ENCODE data around the gene ICAM4.
A peak's percentile ranks its signal among the peaks of the same experiment; 100 is the strongest.
"Not testable (repeated sequence)": the region's sequence is repeated elsewhere in the genome, so short reads cannot be mapped to it uniquely, and the experiment has no call there.

The ICAM4 gene

GRCh38 chr19:10282043-10282442 lies 4.7 kb upstream of the ICAM4 start:
- not testable (repeated sequence) for H3K36me3 ChIP-seq (ENCODE audit: control insufficient read depth, insufficient read depth, low read length); H3K4me1 ChIP-seq (ENCODE audit: control insufficient read depth, insufficient read depth, low read length); H3K27ac ChIP-seq (ENCODE audit: insufficient read depth, low read depth, low read length, poor library complexity, severe bottlenecking); H3K9me3 ChIP-seq (ENCODE audit: control insufficient read depth, low read length); H3K4me3 ChIP-seq (ENCODE audit: insufficient read depth, low read depth, low read length)
- 89 to 92% methylated on average over 5 of the region's 5 CpGs for WGBS, 2 experiments
- peaks cover 13% of the 10 kb centered on the region for H3K27me3 ChIP-seq (ENCODE audit: control insufficient read depth, insufficient read depth, low read length, poor library complexity, severe bottlenecking)

DNA sequence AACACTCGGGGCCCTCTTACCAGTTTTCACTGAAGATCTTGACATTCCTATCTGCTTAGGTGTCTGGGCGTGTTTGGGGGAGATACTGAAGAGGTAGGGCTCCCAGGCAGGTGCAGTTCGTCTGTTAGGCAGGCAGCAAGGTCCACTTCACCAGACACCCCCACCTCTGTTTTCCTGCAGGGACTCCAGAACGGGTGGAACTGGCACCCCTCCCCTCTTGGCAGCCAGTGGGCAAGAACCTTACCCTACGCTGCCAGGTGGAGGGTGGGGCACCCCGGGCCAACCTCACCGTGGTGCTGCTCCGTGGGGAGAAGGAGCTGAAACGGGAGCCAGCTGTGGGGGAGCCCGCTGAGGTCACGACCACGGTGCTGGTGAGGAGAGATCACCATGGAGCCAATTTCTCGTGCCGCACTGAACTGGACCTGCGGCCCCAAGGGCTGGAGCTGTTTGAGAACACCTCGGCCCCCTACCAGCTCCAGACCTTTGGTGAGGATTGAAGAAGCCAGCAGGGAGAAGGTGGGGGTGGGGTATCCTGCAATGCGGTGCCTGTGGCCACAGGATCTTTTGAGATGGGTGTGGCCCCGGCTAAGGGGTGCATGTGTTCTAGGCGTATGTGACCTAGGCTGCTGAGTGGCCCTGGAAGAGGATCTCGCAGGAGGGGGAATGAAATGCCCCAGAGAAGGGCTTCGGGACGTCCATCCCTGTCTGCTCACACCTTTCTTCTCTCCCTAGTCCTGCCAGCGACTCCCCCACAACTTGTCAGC lies 3.3 kb upstream of the ICAM4 start:
- Histone ChIP-seq H3K36me3 (ENCODE audit: control insufficient read depth, insufficient read depth, low read length) (no peaks in the 10 kb centered on the region), H3K4me1 (ENCODE audit: control insufficient read depth, insufficient read depth, low read length) (peaks cover 4% of the 10 kb centered on the region), H3K9me3 (ENCODE audit: control insufficient read depth, low read length) (no peaks in the 10 kb centered on the region), H3K4me3 (ENCODE audit: insufficient read depth, low read depth, low read length) (no peak overlapping the region), H3K27ac (ENCODE audit: insufficient read depth, low read depth, low read length, poor library complexity, severe bottlenecking) (no peak overlapping the region), H3K27me3 (ENCODE audit: control insufficient read depth, insufficient read depth, low read length, poor library complexity, severe bottlenecking) (peaks cover 28% of the 10 kb centered on the region)
- WGBS, 2 experiments, result 84 to 87% methylated on average over 23 of the region's 23 CpGs

DNA sequence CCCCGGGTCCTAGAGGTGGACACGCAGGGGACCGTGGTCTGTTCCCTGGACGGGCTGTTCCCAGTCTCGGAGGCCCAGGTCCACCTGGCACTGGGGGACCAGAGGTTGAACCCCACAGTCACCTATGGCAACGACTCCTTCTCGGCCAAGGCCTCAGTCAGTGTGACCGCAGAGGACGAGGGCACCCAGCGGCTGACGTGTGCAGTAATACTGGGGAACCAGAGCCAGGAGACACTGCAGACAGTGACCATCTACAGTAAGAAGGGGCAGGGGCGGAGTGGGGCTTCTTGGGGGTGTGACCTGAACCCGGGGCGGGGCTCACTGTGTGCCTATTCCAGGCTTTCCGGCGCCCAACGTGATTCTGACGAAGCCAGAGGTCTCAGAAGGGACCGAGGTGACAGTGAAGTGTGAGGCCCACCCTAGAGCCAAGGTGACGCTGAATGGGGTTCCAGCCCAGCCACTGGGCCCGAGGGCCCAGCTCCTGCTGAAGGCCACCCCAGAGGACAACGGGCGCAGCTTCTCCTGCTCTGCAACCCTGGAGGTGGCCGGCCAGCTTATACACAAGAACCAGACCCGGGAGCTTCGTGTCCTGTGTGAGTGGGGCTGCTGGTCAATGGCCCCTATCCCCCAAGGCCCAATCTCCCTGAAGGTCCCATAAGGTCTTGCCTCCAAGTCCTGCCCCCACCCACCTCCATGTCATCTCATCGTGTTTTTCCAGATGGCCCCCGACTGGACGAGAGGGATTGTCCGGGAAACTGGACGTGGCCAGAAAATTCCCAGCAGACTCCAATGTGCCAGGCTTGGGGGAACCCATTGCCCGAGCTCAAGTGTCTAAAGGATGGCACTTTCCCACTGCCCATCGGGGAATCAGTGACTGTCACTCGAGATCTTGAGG lies 2.4 kb upstream of the ICAM4 start:
- Histone ChIP-seq H3K4me1 (ENCODE audit: control insufficient read depth, insufficient read depth, low read length) (peaks cover 4% of the 10 kb centered on the region), H3K27ac (ENCODE audit: insufficient read depth, low read depth, low read length, poor library complexity, severe bottlenecking) (no peak overlapping the region), H3K9me3 (ENCODE audit: control insufficient read depth, low read length) (no peaks in the 10 kb centered on the region), H3K36me3 (ENCODE audit: control insufficient read depth, insufficient read depth, low read length) (no peaks in the 10 kb centered on the region), H3K27me3 (ENCODE audit: control insufficient read depth, insufficient read depth, low read length, poor library complexity, severe bottlenecking) (peaks cover 36% of the 10 kb centered on the region), H3K4me3 (ENCODE audit: insufficient read depth, low read depth, low read length) (no peak overlapping the region)
- WGBS, 2 experiments, result 94% methylated on average over 34 of the region's 34 CpGs

DNA sequence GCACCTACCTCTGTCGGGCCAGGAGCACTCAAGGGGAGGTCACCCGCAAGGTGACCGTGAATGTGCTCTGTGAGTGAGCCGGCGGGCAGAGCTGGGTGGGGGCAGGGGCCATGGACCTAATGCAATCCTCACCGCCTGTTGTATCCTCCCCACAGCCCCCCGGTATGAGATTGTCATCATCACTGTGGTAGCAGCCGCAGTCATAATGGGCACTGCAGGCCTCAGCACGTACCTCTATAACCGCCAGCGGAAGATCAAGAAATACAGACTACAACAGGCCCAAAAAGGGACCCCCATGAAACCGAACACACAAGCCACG lies 1.8 kb upstream of the ICAM4 start:
- Histone ChIP-seq H3K27me3 (ENCODE audit: control insufficient read depth, insufficient read depth, low read length, poor library complexity, severe bottlenecking) (peaks cover 42% of the 10 kb centered on the region), H3K4me1 (ENCODE audit: control insufficient read depth, insufficient read depth, low read length) (peaks cover 5% of the 10 kb centered on the region), H3K9me3 (ENCODE audit: control insufficient read depth, low read length) (no peaks in the 10 kb centered on the region), H3K36me3 (ENCODE audit: control insufficient read depth, insufficient read depth, low read length) (no peaks in the 10 kb centered on the region), H3K4me3 (ENCODE audit: insufficient read depth, low read depth, low read length) (no peak overlapping the region), H3K27ac (ENCODE audit: insufficient read depth, low read depth, low read length, poor library complexity, severe bottlenecking) (no peak overlapping the region)
- 94 to 95% methylated on average over 13 of the region's 13 CpGs for WGBS, 2 experiments

DNA sequence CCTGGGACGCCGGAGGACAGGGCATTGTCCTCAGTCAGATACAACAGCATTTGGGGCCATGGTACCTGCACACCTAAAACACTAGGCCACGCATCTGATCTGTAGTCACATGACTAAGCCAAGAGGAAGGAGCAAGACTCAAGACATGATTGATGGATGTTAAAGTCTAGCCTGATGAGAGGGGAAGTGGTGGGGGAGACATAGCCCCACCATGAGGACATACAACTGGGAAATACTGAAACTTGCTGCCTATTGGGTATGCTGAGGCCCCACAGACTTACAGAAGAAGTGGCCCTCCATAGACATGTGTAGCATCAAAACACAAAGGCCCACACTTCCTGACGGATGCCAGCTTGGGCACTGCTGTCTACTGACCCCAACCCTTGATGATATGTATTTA lies 1.4 kb upstream of the ICAM4 start:
- 90 to 91% methylated on average over 4 of the region's 4 CpGs for WGBS, 2 experiments
- Histone ChIP-seq H3K27ac (ENCODE audit: insufficient read depth, low read depth, low read length, poor library complexity, severe bottlenecking) (no peak overlapping the region), H3K27me3 (ENCODE audit: control insufficient read depth, insufficient read depth, low read length, poor library complexity, severe bottlenecking) (peaks cover 47% of the 10 kb centered on the region), H3K4me1 (ENCODE audit: control insufficient read depth, insufficient read depth, low read length) (peaks cover 9% of the 10 kb centered on the region), H3K9me3 (ENCODE audit: control insufficient read depth, low read length) (no peaks in the 10 kb centered on the region), H3K36me3 (ENCODE audit: control insufficient read depth, insufficient read depth, low read length) (no peaks in the 10 kb centered on the region), H3K4me3 (ENCODE audit: insufficient read depth, low read depth, low read length) (no peak overlapping the region)

DNA sequence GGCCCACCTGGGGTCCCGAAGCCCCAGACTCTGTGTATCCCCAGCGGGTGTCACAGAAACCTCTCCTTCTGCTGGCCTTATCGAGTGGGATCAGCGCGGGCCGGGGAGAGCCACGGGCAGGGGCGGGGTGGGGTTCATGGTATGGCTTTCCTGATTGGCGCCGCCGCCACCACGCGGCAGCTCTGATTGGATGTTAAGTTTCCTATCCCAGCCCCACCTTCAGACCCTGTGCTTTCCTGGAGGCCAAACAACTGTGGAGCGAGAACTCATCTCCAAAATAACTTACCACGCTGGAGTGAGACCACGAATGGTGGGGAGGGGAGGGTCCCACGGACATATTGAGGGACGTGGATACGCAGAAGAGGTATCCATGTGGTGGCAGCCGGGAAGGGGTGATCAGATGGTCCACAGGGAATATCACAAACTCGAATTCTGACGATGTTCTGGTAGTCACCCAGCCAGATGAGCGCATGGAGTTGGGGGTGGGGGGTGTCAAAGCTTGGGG lies 2.0 kb downstream of the ICAM4 start:
- Histone ChIP-seq H3K9me3 (ENCODE audit: control insufficient read depth, low read length) (no peaks in the 10 kb centered on the region), H3K27ac (ENCODE audit: insufficient read depth, low read depth, low read length, poor library complexity, severe bottlenecking) (no peak overlapping the region), H3K4me3 (ENCODE audit: insufficient read depth, low read depth, low read length) (no peak overlapping the region), H3K4me1 (ENCODE audit: control insufficient read depth, insufficient read depth, low read length) (peaks cover 23% of the 10 kb centered on the region), H3K36me3 (ENCODE audit: control insufficient read depth, insufficient read depth, low read length) (no peaks in the 10 kb centered on the region), H3K27me3 (ENCODE audit: control insufficient read depth, insufficient read depth, low read length, poor library complexity, severe bottlenecking) (peaks cover 80% of the 10 kb centered on the region)
- WGBS, 2 experiments, result 3 to 4% methylated on average over 23 of the region's 23 CpGs

- peak overlapping the region; percentile 16 for H3K4me3 ChIP-seq (ENCODE audit: insufficient read depth, low read depth, low read length)
- H3K27me3 ChIP-seq (ENCODE audit: control insufficient read depth, insufficient read depth, low read length, poor library complexity, severe bottlenecking), result peaks cover 86% of the 10 kb centered on the region
Observed at GRCh38 chr19:10289167-10289835, 2.5 kb downstream of the ICAM4 start.

DNA sequence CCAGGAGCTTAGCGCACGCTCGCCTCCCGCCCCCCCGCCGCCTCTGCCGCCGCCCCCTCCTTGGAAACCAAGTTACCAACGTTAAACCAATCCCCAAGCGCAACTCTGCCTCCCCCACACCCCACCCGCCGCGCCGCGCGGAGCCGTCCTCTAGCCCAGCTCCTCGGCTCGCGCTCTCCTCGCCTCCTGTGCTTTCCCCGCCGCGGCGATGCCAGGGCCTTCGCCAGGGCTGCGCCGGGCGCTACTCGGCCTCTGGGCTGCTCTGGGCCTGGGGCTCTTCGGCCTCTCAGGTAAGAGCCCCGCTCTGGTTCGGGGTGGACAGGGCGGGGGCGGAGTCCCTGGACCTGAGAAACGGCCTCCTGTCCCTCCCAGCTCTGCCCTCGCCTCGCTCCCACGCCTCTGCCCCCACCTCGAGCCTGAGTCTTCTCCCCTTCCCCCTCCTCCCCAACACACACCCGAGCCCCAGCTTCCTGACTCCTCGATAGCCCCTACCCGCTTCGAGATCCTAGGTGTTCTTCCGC lies 3.1 kb downstream of the ICAM4 start, which contains the start of gene ICAM5:
ICAM5 (plus strand) TSS at position 117 of the 521 bp plus-strand sequence; CDS start at position 209, 92 bp downstream.
- WGBS, 2 experiments, result 1% methylated on average over 44 to 45 of the region's 45 CpGs
- Histone ChIP-seq H3K36me3 (ENCODE audit: control insufficient read depth, insufficient read depth, low read length) (no peaks in the 10 kb centered on the region), H3K27ac (ENCODE audit: insufficient read depth, low read depth, low read length, poor library complexity, severe bottlenecking) (no peak within 1 kb of the TSS), H3K4me1 (ENCODE audit: control insufficient read depth, insufficient read depth, low read length) (peaks cover 23% of the 10 kb centered on the region), H3K27me3 (ENCODE audit: control insufficient read depth, insufficient read depth, low read length, poor library complexity, severe bottlenecking) (peaks cover 92% of the 10 kb centered on the region), H3K9me3 (ENCODE audit: control insufficient read depth, low read length) (no peaks in the 10 kb centered on the region), H3K4me3 (ENCODE audit: insufficient read depth, low read depth, low read length) (peak within 1 kb of the TSS; percentile 28)

More at GRCh38 chr19:10289167-10289835, 2.5 kb downstream of the ICAM4 start:
- Histone ChIP-seq H3K4me1 (ENCODE audit: control insufficient read depth, insufficient read depth, low read length) (peaks cover 23% of the 10 kb centered on the region), H3K36me3 (ENCODE audit: control insufficient read depth, insufficient read depth, low read length) (no peaks in the 10 kb centered on the region), H3K27ac (ENCODE audit: insufficient read depth, low read depth, low read length, poor library complexity, severe bottlenecking) (no peak overlapping the region), H3K9me3 (ENCODE audit: control insufficient read depth, low read length) (no peaks in the 10 kb centered on the region)
- WGBS, 2 experiments, result 2% methylated on average over 50 of the region's 50 CpGs

DNA sequence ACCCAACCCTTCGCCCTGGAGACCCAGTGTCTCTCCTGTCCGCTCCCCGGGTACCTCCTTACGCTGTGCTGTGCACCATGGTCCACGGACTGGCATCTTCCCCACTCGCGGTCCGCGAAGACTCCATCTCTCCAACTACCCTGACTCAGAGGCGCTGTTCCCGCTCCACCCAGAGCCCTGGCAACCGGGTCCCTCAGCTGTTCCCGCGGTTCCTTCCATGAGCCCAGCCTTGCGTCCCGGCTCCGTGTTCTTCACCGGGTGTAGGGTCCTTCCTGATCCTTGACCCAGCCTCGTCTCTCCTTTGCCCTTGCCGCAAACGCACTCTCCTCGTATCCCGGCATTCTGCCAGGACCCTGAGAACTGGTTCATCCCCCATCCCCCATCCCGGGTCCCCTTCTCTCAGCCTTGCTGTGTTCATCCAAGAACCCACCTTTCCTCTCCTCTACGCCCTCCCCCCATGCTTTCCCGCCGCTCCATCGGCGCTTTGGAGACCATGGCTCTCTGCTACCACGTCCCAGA lies 3.7 kb downstream of the ICAM4 start:
- H3K4me1 ChIP-seq (ENCODE audit: control insufficient read depth, insufficient read depth, low read length), result peaks cover 23% of the 10 kb centered on the region
- no peak overlapping the region for H3K27ac ChIP-seq (ENCODE audit: insufficient read depth, low read depth, low read length, poor library complexity, severe bottlenecking)
- H3K27me3 ChIP-seq (ENCODE audit: control insufficient read depth, insufficient read depth, low read length, poor library complexity, severe bottlenecking), result peaks cover 97% of the 10 kb centered on the region
- peak overlapping the region; percentile 16 for H3K4me3 ChIP-seq (ENCODE audit: insufficient read depth, low read depth, low read length)
- H3K36me3 ChIP-seq (ENCODE audit: control insufficient read depth, insufficient read depth, low read length), result no peaks in the 10 kb centered on the region
- 2% methylated on average over 30 of the region's 30 CpGs for WGBS, 2 experiments
- H3K9me3 ChIP-seq (ENCODE audit: control insufficient read depth, low read length), result no peaks in the 10 kb centered on the region

Measured in ectodermal cell (in vitro differentiated cells).